DND-41 (cell line): ENCODE results near the gene TAF11L4.

ENCODE experiments used
- CTCF ChIP-seq: IDR thresholded peaks from 2 replicates; pipeline ENCODE4 v1.5.1; 2012; ENCODE audit warnings: borderline replicate concordance, low read length, moderate library complexity, mild to moderate bottlenecking; ENCODE audit not compliant: poor library complexity, severe bottlenecking; ENCODE audit errors: extremely low read depth
- EZH2 ChIP-seq: IDR thresholded peaks from 3 replicates; pipeline ENCODE4 v1.6.1; 2012; ENCODE audit warnings: borderline replicate concordance, low read depth, mild to moderate bottlenecking, moderate library complexity, low read length, inconsistent platforms; ENCODE audit not compliant: severe bottlenecking

- TF ChIP-seq CTCF, result no peak
- TF ChIP-seq EZH2, result no peak
Observed at GRCh38 chr5:17481378-17481777, 40.2 kb upstream of the TAF11L4 start.
